Measurements from ENCODE around the gene HAUS7.

The HAUS7 gene

DNA sequence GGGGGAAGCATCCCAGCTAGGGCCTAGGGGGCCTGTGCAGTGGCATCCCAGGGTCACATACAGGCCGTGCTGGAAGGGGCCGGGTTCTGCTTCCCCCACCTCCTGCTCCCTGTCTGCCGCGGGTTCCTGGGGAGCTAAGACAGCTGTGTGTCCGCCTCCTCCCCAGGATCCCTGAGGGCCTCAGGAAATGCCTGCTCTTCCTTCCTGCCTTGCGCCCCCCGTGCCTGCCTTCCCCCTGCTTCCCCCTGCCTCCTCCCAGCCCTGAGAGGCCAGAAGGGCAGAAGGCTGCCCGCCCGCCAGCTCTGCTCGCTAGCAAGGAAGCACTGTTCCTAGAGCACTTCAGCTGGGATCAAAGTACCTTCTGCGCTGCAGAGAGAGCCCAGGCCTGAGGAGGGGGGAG, 21.5 kb upstream of the HAUS7 start:
- H3K4me3 ChIP-seq (ENCODE audit: low read length): no peak overlapping the region
- WGBS (ENCODE audit: insufficient coverage, insufficient read length): no CpG with 5 or more reads among the region's 11 CpGs
- no peaks in the 10 kb centered on the region; the same call in 1 of the 2 replicates for H3K4me1 ChIP-seq (ENCODE audit: control insufficient read depth, insufficient read depth, low read length)
- H3K27me3 ChIP-seq (ENCODE audit: control insufficient read depth, insufficient read depth, low read length): no peaks in the 10 kb centered on the region
- no peak overlapping the region for H3K27ac ChIP-seq (ENCODE audit: low read length)
- H3K9me3 ChIP-seq (ENCODE audit: control insufficient read depth, insufficient read depth, low read length): no peaks in the 10 kb centered on the region
- DNase-seq (ENCODE audit: low read depth, low spot score): no peak
- H3K36me3 ChIP-seq (ENCODE audit: control insufficient read depth, insufficient read depth, low read length): no peaks in the 10 kb centered on the region

DNA sequence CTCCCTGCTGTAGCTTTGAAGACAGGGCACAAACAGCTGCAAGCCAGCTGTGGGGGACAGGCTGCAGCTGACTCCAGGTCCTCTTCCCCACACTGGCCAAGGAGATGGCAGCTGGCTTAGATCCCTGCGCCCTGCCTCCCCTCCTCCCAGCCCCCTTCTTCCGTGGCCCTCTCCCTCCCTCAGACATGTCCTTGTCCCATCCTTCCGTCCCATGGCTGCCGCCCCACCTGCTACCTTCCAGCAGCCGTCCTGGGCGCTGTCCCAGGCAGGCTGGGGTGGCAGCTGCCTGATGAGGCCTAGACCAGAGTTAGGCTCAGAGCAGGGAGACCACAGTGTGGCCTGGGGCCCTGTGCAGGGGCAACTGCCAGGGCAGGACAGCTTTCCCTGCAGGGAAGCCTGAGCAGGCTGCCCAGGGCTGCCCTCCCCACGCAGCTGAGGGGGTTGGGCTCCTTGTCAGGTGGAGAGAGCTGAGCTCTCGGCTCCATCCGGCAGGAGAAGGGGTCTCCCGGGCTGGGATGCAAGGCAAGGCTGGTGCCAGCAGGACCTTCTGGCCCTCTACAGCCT, 21.1 kb upstream of the HAUS7 start:
- H3K4me3 ChIP-seq (ENCODE audit: low read length): no peak overlapping the region
- no peaks in the 10 kb centered on the region for H3K9me3 ChIP-seq (ENCODE audit: control insufficient read depth, insufficient read depth, low read length)
- no CpG with 5 or more reads among the region's 10 CpGs for WGBS (ENCODE audit: insufficient coverage, insufficient read length)
- no peaks in the 10 kb centered on the region; the same call in 1 of the 2 replicates for H3K4me1 ChIP-seq (ENCODE audit: control insufficient read depth, insufficient read depth, low read length)
- H3K27ac ChIP-seq (ENCODE audit: low read length): no peak overlapping the region
- no peaks in the 10 kb centered on the region for H3K27me3 ChIP-seq (ENCODE audit: control insufficient read depth, insufficient read depth, low read length)
- H3K36me3 ChIP-seq (ENCODE audit: control insufficient read depth, insufficient read depth, low read length): no peaks in the 10 kb centered on the region
- DNase-seq (ENCODE audit: low read depth, low spot score): no peak

DNA sequence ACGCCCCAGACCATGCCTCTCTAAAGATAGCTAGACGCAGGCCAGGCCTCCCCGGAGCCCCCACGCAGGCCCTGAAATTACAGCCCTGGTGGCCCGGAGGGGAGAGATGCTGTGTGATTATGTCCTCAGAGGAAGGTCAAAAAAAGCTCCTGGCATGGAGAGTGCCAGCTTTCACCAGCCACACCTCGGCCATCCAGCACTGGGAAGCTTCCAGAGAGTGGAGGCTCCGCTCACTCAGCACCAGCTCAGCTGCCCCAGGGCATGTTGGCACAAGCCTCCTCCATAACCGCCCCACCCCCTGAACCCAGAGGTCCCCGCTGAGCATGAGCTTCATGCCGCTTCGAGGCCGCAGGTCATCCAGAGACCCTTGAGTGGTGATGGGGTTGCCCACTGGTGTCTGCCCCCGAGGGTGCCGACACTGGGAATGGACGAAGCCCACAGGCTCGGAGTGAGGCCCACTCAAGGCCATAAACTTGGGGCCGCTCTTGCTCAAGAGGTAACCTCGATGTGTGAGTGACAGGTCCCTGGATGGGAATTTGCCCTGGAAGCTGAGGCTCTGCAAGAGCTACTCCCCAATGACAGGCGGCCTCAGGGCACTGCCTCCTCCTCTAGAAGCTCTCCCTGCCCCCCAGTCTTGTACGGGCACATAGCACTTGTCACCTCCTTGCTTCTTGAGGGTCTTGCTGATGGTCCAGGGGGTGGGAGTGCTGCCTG, 20.0 kb upstream of the HAUS7 start:
- Histone ChIP-seq H3K27me3 (ENCODE audit: control insufficient read depth, insufficient read depth, low read length) (no peaks in the 10 kb centered on the region), H3K4me1 (ENCODE audit: control insufficient read depth, insufficient read depth, low read length) (peaks cover 2% of the 10 kb centered on the region; the same call in 1 of the 2 replicates), H3K27ac (ENCODE audit: low read length) (no peak overlapping the region), H3K36me3 (ENCODE audit: control insufficient read depth, insufficient read depth, low read length) (no peaks in the 10 kb centered on the region), H3K4me3 (ENCODE audit: low read length) (no peak overlapping the region), H3K9me3 (ENCODE audit: control insufficient read depth, insufficient read depth, low read length) (no peaks in the 10 kb centered on the region)
- no peak for DNase-seq (ENCODE audit: low read depth, low spot score)
- WGBS (ENCODE audit: insufficient coverage, insufficient read length): no CpG with 5 or more reads among the region's 20 CpGs

DNA sequence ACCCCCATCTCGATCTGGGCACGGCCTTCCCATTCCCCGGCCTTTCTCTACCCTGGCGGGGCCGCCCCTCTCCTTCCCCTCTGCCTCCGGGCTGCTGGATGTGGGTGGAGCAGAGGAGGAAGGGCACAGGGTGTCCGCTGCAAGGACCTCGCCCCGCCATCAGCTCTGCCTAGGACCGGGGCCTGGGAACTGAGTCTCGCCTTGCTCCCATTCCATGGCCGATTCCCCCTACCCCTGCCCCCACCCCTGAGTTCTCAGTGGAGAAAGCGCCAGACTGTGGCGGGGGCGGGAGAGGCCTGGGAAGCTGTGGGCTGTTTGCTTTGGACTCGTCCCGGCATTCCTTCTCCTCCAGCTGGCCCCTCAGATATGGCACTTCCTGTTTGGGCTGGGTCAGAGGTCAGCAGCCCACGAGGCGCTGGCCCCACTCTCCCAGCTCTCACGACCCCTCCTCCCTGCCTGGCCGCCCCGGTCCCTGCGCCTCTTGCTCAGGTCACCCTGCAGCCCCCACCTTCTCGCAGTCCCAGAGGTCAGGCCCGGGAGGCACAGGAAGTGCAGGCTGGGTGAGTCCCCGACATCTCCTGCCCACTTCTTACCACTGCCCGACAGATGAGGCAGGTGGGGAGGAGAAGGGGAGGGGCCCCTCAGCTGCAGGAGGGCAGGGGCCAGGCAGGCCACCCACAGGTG, 18.0 kb upstream of the HAUS7 start:
- WGBS (ENCODE audit: insufficient coverage, insufficient read length): no CpG with 5 or more reads among the region's 27 CpGs
- Histone ChIP-seq H3K4me3 (ENCODE audit: low read length) (no peak overlapping the region), H3K36me3 (ENCODE audit: control insufficient read depth, insufficient read depth, low read length) (no peaks in the 10 kb centered on the region), H3K9me3 (ENCODE audit: control insufficient read depth, insufficient read depth, low read length) (no peaks in the 10 kb centered on the region), H3K27me3 (ENCODE audit: control insufficient read depth, insufficient read depth, low read length) (no peaks in the 10 kb centered on the region), H3K27ac (ENCODE audit: low read length) (no peak overlapping the region), H3K4me1 (ENCODE audit: control insufficient read depth, insufficient read depth, low read length) (peaks cover 2% of the 10 kb centered on the region; the same call in 1 of the 2 replicates)
- no peak for DNase-seq (ENCODE audit: low read depth, low spot score)

DNA sequence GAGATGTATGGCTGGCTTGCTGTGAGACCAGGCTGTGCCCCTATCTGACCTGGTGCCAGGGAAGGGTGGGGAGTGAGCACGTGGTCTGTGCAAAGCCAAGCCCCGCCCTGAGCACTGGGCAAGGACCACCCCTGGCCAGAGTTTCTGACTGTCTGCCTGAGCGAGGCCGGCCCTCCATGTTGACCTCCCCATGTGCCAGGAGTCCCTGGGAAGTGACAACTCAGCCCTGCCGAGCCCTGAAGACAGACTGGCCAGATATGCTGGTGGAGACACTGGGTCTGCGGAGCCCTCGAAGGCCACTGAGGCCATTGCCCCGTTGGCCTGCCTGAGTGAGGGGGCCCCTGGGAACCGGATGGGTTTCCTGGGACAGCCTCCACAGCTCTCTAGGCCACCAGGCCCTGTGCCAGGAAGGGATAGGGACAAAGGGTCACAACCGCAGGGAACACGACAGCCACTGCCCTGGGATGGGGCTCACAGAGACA, 17.3 kb upstream of the HAUS7 start:
- Histone ChIP-seq H3K27me3 (ENCODE audit: control insufficient read depth, insufficient read depth, low read length) (no peaks in the 10 kb centered on the region), H3K9me3 (ENCODE audit: control insufficient read depth, insufficient read depth, low read length) (no peaks in the 10 kb centered on the region), H3K36me3 (ENCODE audit: control insufficient read depth, insufficient read depth, low read length) (no peaks in the 10 kb centered on the region), H3K27ac (ENCODE audit: low read length) (no peak overlapping the region), H3K4me3 (ENCODE audit: low read length) (no peak overlapping the region), H3K4me1 (ENCODE audit: control insufficient read depth, insufficient read depth, low read length) (peaks cover 2% of the 10 kb centered on the region; the same call in 1 of the 2 replicates)
- no CpG with 5 or more reads among the region's 11 CpGs for WGBS (ENCODE audit: insufficient coverage, insufficient read length)
- DNase-seq (ENCODE audit: low read depth, low spot score): no peak

DNA sequence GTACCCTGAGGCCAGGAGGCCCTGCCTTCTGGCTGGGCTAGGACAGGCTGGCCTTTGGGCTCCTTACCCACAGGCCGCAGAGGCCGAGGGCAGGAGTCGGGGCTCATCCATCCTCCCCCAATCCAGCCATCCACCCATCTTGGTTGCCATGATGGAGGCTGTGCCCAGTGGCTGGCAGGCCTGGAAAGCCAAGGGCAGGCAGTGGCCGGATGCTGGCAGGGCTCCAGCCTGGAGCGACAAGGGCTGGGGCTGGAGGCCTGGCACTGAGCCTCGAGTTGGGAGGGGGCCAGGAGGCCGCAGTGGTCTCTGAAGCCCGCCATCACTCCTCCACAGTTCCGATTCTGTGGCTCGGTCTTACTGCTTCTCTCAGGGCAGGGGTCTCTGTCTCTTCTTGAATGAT, 15.8 kb upstream of the HAUS7 start:
- Histone ChIP-seq H3K4me3 (ENCODE audit: low read length) (no peak overlapping the region), H3K27ac (ENCODE audit: low read length) (no peak overlapping the region), H3K27me3 (ENCODE audit: control insufficient read depth, insufficient read depth, low read length) (no peaks in the 10 kb centered on the region), H3K9me3 (ENCODE audit: control insufficient read depth, insufficient read depth, low read length) (no peaks in the 10 kb centered on the region), H3K4me1 (ENCODE audit: control insufficient read depth, insufficient read depth, low read length) (peaks cover 2% of the 10 kb centered on the region; the same call in 1 of the 2 replicates), H3K36me3 (ENCODE audit: control insufficient read depth, insufficient read depth, low read length) (no peaks in the 10 kb centered on the region)
- no peak for DNase-seq (ENCODE audit: low read depth, low spot score)
- no CpG with 5 or more reads among the region's 10 CpGs for WGBS (ENCODE audit: insufficient coverage, insufficient read length)

DNA sequence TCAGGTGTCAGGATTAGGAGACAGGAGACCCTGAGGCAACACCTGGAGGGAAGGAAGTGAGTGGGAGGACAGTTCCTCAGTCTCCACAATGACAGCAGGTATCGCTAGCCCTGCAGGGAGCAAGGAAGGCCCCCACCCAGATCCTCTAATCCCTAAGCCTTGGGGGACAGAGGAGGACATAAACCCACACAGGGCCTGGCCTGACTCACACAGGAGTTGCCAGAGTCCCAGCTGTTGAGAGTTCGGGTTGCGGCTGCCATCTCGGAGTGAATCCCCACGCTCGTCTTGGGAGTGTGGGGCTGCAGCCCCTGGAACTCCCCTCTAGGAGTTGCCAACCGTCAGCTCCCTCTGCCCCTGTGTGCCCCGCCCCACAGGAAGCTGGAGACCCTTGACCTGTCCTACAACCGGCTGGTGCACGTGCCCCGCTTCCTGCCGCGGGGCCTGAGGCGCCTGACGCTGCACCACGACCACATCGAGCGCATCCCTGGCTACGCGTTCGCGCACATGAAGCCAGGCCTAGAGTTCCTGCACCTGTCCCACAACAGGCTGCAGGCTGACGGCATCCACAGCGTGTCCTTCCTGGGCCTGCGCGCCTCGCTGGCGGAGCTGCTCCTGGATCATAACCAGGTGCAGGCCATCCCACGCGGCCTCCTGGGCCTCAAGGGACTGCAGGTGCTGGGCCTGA, 15.2 kb upstream of the HAUS7 start:
- WGBS (ENCODE audit: insufficient coverage, insufficient read length): no CpG with 5 or more reads among the region's 30 CpGs
- no peaks in the 10 kb centered on the region for H3K27me3 ChIP-seq (ENCODE audit: control insufficient read depth, insufficient read depth, low read length)

DNA sequence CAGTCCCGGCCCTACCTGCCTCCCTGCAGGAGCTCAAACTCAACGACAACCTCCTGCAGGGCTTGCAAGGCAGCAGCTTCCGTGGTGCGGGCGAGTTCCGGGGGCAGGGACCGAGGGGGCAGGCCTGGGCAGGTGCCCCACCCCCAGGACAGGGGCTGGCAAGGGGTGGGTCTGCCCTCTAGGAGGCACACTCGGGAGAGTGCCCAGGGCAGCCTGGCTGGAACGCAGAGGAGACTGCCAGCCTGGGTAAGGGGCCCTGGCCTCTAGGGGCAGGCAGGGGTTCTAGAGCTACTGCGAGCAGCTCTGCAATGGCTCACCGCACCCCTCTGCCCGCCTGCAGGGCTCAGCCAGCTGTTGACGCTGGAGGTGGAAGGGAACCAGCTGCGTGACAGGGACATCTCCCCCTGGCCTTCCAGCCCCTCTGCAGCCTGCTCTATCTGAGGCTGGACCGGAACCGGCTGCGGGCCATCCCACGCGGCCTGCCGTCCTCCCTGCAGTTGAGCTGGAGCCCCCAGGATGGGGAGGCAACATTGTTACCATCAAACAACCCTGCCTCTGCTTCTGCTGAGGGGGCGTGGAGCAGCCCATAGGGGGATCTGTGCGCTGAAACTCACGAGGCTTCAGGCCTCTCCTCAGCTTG, 12.1 kb upstream of the HAUS7 start:
- no peaks in the 10 kb centered on the region for H3K36me3 ChIP-seq (ENCODE audit: control insufficient read depth, insufficient read depth, low read length)
- no peak overlapping the region for H3K27ac ChIP-seq (ENCODE audit: low read length)
- no peaks in the 10 kb centered on the region for H3K9me3 ChIP-seq (ENCODE audit: control insufficient read depth, insufficient read depth, low read length)
- no peak overlapping the region for H3K4me3 ChIP-seq (ENCODE audit: low read length)
- no CpG with 5 or more reads among the region's 23 CpGs for WGBS (ENCODE audit: insufficient coverage, insufficient read length)
- no peaks in the 10 kb centered on the region for H3K27me3 ChIP-seq (ENCODE audit: control insufficient read depth, insufficient read depth, low read length)
- H3K4me1 ChIP-seq (ENCODE audit: control insufficient read depth, insufficient read depth, low read length): peaks cover 5% of the 10 kb centered on the region
- no peak for DNase-seq (ENCODE audit: low read depth, low spot score)

More for the DNA sequence above, 15.2 kb upstream of the HAUS7 start:
- DNase-seq (ENCODE audit: low read depth, low spot score): no peak
- Histone ChIP-seq H3K4me3 (ENCODE audit: low read length) (no peak overlapping the region), H3K27ac (ENCODE audit: low read length) (no peak overlapping the region), H3K4me1 (ENCODE audit: control insufficient read depth, insufficient read depth, low read length) (peaks cover 2% of the 10 kb centered on the region; the same call in 1 of the 2 replicates), H3K36me3 (ENCODE audit: control insufficient read depth, insufficient read depth, low read length) (no peaks in the 10 kb centered on the region), H3K9me3 (ENCODE audit: control insufficient read depth, insufficient read depth, low read length) (no peaks in the 10 kb centered on the region)

DNA sequence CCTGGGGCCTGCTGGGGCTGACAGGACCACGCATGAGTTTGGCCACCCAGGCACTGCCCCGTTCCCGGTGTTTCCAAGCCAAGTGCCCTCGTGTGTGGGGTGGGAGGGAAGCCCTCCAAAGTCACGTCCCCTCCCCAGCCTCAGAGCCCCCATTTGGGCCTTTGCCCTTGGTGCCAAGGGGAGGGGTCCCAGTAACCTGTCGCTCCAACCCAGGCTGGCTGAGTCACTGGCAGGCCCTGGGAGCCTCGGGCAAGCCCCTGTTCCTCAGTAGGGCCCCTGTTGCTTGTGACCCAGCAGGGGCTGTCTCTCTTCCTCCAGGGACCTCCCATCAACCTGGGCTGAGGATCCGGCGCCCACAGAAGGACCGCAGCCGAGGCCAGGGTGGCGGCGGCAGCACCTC, 10.7 kb upstream of the HAUS7 start:
- no peak for DNase-seq (ENCODE audit: low read depth, low spot score)
- Histone ChIP-seq H3K4me1 (ENCODE audit: control insufficient read depth, insufficient read depth, low read length) (peaks cover 11% of the 10 kb centered on the region), H3K27ac (ENCODE audit: low read length) (no peak overlapping the region), H3K36me3 (ENCODE audit: control insufficient read depth, insufficient read depth, low read length) (no peaks in the 10 kb centered on the region), H3K9me3 (ENCODE audit: control insufficient read depth, insufficient read depth, low read length) (no peaks in the 10 kb centered on the region), H3K27me3 (ENCODE audit: control insufficient read depth, insufficient read depth, low read length) (no peaks in the 10 kb centered on the region), H3K4me3 (ENCODE audit: low read length) (no peak overlapping the region)
- WGBS (ENCODE audit: insufficient coverage, insufficient read length): no CpG with 5 or more reads among the region's 13 CpGs

DNA sequence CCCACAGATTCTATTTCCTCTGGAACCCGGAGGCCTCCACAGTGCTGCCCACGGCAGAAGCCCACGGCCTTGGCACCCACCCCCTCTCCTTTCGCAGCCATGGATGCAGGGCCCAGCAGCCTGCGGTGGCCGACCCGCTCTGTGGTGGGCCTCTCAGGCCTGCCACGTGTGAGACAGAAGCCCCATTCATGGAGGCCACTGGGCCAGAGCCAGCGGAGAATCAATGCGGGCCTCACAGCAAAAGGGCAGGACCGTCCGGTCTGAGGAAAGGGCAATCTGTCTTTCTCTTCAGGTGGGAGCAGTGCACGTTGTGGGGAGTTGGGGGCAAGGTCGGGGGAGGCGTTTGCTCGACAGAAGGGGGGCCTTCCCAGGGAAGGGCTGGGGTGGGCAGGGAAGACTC, 8.4 kb upstream of the HAUS7 start:
- no CpG with 5 or more reads among the region's 16 CpGs for WGBS (ENCODE audit: insufficient coverage, insufficient read length)
- DNase-seq (ENCODE audit: low read depth, low spot score): no peak
- Histone ChIP-seq H3K27me3 (ENCODE audit: control insufficient read depth, insufficient read depth, low read length) (peaks cover 6% of the 10 kb centered on the region; the same call in 1 of the 2 replicates), H3K4me1 (ENCODE audit: control insufficient read depth, insufficient read depth, low read length) (peaks cover 11% of the 10 kb centered on the region), H3K4me3 (ENCODE audit: low read length) (no peak overlapping the region), H3K36me3 (ENCODE audit: control insufficient read depth, insufficient read depth, low read length) (no peaks in the 10 kb centered on the region), H3K27ac (ENCODE audit: low read length) (no peak overlapping the region), H3K9me3 (ENCODE audit: control insufficient read depth, insufficient read depth, low read length) (no peaks in the 10 kb centered on the region)
